Measurements from ENCODE around the gene FAM76A.

GRCh38 chr1:27678747-27679146 is 47.0 kb upstream of the FAM76A start:
- TF ChIP-seq, protein P1, sequence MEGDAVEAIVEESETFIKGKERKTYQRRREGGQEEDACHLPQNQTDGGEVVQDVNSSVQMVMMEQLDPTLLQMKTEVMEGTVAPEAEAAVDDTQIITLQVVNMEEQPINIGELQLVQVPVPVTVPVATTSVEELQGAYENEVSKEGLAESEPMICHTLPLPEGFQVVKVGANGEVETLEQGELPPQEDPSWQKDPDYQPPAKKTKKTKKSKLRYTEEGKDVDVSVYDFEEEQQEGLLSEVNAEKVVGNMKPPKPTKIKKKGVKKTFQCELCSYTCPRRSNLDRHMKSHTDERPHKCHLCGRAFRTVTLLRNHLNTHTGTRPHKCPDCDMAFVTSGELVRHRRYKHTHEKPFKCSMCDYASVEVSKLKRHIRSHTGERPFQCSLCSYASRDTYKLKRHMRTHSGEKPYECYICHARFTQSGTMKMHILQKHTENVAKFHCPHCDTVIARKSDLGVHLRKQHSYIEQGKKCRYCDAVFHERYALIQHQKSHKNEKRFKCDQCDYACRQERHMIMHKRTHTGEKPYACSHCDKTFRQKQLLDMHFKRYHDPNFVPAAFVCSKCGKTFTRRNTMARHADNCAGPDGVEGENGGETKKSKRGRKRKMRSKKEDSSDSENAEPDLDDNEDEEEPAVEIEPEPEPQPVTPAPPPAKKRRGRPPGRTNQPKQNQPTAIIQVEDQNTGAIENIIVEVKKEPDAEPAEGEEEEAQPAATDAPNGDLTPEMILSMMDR (IDR thresholded peaks at IDR 0.05; ENCODE audit: low read depth, low read length, missing input control) = no peak
- no peak for TF ChIP-seq RAD21 (IDR thresholded peaks at IDR 0.05)
- TF ChIP-seq, protein P2, sequence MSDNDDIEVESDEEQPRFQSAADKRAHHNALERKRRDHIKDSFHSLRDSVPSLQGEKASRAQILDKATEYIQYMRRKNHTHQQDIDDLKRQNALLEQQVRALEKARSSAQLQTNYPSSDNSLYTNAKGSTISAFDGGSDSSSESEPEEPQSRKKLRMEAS (IDR thresholded peaks at IDR 0.05) = no peak
- no peak for TF ChIP-seq ATF3 (IDR thresholded peaks at IDR 0.05)
- TF ChIP-seq REST (IDR thresholded peaks at IDR 0.05) = no peak
- no peak for TF ChIP-seq GABPA (IDR thresholded peaks at IDR 0.05 in 1 of 2, conservative IDR thresholded peaks at IDR 0.05 in 1 of 2)
- no peak for TF ChIP-seq TAF1 (conservative IDR thresholded peaks at IDR 0.05)
- TF ChIP-seq JUND (IDR thresholded peaks at IDR 0.05) = no peak
- TF ChIP-seq EGR1 (IDR thresholded peaks at IDR 0.05; ENCODE audit: low read depth in 2 of 2) = no peak
- TF ChIP-seq HNF4G (IDR thresholded peaks at IDR 0.05) = no peak
